Right renal pelvis (tissue), 4 donors: Measurements from ENCODE around the gene RAB25. TPM values are rescaled to one million over a fixed set of nuclear protein-coding genes. Genes with fewer than 3 reads are reported as not detected.

Source experiments
- DNase-seq, 4 donors: peaks; one replicate each; pipeline ENCODE4 v3.0.0-alpha.2; 2013; ENCODE audit warnings: low read depth in 4 of 4, low spot score in 3 of 4, missing footprints in 1 of 4
- polyA plus RNA-seq, 4 donors: library from polyadenylated mRNA; unstranded; fragments of 120-200 nt; gene quantifications; one replicate each; pipeline ENCODE4 v1.2.1, GENCODE V29; 2013; ENCODE audit not compliant: insufficient read length in 4 of 4

Gene RAB25
- polyA plus RNA-seq, 4 donors: 51.6 to 65.8 (median 57.7) TPM

DNA sequence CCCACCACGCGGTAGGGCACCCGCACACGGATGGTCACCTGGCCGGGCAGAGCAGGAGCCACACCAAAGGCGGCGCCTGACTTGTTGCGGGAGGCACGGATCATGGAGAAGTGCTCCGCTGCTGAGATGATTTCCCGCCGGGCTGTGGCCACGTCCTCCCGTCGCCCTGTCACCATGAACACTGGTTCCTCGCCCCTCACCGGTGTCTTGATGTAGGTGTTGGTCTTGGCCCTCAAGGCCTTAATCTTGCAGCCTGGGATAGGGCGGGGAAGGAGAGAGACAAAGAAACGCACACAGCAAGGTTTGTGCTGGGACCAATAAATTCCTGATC lies 16.4 kb downstream of the RAB25 start:
- DNase-seq: no peak

DNA sequence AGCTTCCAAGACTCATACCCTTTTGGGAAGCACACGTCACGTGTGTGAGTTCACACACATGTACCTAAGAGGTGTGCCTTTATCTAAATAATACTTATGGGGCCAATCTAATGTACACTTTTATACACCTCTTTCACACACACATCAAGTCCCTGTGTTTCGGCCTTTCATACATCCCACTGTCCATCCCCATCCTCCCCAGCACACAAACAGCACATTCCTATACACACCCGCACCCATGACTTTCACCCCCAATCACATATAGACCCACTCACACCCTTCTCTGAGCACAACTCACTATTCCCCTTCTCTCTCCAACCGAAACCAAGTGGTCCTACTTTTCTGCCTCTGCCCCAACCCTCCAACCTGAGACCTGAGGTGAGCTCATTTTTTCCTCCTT lies 17.8 kb downstream of the RAB25 start:
- DNase-seq: no peak

DNA sequence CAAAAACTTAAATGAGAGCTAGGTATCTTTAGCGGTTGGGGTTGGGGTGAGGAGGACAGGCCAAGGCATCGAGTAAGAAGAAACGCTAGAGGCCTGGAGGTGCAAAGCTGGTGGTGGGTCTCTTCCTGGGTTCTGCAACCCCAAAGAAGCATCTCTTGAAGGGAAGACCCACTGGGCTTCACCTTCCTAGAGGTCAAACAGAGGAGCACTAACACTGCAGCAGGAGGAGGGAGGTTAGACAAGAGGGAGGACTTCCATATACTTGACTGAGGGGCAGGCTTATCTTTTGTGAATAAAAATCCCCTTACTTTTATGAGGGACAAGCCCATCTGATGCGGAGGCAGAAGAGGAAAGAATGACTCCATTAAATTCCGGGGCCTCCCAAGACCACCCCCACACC lies 18.8 kb downstream of the RAB25 start:
- no peak for DNase-seq

DNA sequence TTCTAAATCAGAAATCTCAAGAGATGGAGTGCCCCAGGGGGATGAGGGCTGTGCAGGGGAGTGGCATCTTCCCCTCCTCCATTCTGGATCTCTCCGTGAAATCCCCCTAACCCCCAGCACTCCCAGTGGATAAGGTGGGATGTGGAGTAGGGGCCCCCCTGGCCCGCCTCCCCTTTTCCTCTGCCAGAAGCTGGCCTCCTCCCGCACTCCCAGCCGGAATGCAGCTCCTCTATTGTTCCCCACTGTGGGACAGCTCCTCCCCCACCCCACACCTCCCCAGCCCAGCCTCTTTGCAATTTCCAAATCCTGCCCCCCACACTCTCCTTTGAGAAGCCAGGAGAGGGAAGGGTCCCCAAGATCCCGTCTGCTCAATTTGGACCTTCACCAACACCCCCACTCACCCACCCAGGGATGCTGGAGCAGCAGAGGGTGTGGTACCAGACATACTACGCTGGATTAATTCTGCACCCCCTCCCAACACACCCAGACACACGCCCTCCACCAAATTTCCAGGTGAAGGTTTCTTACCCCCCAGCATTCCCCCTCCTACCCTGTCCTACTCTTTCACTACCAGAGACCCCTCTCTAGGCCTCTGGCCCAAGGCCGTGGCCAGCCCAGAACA lies 19.4 kb downstream of the RAB25 start:
- DNase-seq: no peak

DNA sequence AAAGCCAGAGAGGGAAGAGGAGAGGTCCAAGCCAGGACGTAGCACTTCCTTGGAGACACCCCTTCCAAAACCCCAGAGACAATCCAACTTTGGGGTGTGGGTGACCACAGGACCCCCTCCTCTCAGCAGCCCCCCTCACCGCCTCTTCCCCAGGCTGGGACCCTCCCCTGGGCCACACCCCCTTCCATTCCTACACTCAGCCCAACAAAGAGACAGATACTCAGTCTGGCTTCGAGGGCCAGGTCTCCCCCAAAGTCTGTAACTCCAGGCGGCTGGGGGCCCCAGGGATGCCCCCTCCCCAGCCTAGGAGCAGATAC lies 19.9 kb downstream of the RAB25 start:
- no peak for DNase-seq

DNA sequence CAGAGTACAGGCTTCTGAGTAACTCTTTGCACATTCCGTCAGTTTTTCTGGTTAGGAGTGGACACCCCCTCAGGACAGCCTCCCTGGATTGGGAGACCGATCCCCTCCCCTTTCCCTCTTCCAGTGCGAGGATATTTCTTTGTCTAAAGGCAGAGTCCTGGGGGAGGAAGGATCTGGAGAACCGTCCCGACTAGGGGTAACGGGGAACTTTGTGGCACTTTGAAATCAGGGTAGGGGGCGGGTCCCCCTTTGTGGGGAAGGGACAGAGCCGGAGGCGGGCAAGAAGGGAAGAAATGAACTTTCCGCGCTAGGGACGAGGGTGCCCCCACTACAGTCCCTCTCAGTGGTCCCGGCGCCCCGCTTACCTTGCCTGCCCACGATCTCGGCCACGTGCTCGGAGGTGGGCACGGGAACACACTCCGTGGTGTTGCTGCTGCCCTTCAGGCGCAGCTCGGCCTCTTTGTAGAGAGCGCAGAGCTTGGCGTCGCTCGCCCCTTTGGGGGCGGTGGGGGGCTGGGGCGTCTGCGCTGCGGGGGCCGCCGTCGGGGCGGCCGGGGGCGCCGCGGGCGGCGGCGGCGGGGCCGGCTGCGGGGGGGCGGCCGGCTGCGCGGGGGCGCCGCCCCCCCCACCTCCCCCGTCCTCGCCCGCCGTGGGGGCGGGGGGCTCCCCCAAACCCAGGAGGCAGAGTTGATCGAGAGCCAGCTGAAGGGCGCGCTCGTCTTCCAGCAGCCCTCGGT lies 20.4 kb downstream of the RAB25 start:
- no peak for DNase-seq

DNA sequence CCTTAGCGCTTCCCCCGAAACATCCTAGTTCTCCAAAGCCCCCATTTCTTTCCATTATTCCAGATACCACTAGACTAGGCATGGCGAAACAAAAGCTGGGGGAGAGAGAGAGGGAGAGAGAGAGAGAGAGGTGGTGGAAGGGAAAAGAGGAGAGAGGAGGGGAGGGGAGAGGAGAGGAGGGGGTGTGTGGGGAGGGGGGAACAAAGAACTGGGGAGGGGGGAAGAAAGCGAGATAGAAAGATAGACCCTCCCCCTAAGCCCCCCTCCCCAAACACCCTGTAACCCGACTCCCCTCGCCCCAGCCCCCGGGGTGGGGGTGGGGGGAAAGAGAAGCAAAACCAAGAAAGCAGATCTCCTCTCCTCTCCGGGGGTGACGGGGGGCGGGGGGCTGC lies 21.0 kb downstream of the RAB25 start:
- no peak for DNase-seq

DNA sequence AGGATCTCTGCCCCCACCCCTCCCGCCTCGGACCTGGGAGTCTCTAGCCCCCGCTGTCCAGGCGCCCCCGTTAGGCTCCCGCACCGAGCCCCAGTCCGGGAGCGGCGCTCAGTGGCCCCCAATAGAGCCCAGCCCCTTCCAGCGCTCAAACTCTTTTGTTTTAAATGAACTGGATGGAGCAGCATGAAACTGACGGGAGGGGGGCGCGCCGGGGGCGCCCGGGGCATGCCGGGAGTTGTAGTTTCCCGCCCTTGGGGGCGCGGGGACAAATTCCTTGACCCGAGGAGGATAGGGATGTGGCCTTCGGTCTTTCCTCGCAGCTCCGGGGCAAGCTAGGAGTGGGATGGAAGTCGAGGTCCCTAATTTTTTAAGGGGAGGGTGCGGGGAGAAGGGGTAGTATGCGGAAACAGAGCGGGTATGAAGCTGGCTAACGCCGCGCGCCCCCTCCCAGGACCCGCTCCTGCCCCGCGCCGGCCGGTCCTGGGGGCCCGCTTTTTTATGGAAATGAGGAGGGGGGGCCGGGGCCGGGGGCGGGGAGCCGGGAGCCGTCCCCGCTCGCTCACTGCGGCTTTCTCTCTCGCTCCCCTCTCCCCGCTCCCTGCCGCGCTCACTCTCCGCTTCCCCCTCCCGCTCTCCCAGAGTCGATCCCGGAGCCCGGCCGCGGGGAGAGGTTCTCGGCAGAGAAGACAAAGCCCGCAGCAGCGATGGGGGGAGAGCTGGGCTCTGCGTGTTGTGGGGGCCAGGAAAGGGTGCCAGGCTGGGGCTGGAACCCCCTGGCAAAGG lies 21.5 kb downstream of the RAB25 start, which contains the start of gene MEX3A:
Gene MEX3A (minus strand): TSS at position 157 of the 783 bp plus-strand sequence. CDS start 467 bp downstream, outside the sequence.
- peak; percentile 83 to 90 (median 88) for DNase-seq

DNA sequence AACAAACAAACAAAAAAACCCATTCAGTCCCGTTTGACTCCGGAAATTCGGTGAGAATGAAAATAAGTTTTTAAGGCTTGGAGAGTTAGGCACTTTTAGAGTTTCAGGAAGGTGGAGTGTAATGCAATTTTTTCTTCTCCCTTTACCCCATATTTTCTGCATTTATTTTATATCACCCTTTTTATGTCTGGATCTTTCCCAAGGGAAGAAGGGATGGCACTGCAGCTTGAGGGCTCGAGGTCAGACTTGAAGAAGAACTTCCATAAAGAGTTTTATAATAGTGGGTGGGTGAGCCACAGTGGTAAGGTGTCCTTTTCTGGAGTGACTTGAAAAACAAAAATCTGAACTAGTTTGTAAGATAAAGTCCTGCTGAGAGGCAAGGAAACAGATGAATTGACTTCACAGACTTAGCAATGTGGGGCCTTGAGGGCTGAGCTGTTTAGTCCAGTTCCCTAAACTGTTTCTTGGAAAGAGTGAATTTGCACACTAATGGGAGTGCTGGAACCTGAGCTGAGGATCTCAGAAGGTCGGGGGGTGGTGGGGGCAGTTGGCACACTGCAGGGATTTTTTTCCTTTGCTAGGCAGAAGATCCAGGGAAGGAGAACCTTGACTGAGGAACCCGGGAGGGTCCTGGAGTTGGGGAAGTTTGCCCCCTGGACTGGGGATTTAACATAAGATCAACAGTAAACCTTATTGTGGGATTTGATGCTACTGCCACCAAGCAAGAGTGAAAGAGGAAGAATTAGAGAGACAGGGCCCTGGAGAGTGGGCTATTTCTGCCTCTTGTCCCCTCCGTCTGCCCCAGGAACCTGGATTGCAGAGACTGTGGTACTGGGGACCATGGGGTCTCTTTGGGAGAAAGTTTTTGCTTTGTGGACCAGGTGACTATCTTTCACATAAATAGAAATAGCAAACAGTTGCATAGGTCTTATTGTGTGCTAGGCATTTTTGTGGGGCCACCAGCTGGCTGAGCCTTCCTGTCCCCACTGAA lies 23.1 kb downstream of the RAB25 start:
- DNase-seq: no peak

DNA sequence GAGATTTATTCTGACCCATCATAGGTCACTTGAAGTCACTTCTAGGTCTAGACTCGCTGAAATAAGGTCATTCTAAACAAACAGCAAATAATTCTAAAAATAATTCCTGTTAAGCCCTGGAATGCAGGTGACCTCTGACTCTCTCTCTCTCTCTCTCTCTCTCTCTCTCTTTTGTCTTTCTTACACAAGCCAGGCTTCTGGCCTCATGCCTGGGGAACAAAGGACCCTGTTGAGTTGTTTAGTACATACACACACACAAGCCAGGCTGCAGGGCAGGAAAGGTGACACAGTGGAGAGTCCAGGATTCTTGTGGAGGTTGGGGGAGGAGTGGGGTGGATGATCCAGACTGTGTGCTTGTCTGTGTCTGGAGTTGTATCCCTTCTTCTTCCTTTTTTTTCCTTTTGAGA lies 25.3 kb downstream of the RAB25 start:
- no peak for DNase-seq

DNA sequence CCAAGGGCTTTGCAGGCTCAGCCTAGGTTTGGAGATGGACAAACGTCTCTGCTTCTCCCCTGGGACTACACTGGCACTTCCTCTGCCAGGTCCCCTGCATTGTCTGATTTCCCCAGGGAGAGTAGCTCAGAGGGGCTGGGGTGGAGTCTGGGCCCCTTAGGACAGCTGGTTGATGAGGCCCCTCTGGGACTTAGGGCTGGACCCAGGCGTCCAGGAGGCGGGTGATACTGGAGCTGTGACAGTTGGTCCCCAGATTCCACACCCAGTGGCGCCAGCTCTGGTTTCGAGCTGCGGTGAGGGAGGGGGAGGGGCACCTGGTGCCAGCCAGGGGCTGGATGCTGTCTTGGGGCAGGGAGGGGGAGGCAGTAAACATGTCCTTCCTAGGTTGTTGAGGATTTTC lies 28.7 kb downstream of the RAB25 start:
- no peak for DNase-seq

DNA sequence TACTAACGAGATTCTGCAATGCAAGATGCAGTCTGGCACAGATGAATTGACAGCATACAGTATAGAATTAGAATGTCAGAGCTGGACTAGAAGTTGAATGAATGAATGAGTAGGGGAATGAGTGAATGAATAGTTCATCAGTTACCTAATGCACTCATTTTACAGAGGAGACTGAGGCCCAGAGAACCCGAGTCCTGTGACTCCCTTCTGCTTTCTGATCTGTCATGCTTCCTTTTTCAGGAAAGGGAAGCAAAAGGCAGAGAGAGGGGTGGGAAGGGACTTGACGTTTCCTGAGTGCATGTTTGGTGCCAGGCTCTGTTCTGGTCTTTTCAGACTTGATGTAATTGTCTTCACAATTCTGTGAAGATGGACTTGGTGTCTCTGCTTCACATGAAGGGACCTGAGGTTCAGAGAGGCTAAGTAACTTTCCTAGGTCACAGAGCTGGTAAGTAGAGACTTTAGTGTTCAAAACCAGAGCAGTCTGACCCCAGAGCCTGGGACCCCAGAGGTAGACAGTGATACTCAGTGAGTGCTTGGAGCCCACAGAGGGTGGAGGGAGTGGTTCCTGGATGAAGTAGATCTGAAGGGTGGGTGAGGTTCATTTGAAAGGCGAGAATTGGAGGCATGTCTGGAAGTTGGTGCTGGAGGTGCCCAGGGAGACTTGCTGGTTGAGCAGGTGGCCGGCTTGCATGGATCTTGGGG lies 29.3 kb downstream of the RAB25 start:
- no peak for DNase-seq

DNA sequence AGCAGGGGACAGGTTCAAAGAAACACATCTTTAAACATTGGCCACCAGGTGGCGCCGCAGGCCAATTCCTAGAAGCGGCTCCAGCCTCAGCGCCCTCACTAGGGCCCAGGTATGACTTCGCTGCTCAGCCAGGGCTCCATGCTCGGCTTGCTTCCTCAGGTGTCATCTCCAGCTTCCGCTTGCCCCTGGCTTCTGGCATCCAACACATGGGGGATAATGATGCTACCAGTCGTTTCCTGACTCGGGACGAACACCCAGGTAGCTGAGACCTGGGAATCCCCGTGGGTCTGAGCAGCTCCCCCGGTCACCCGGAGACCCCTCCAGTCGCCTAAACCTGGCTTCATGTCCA lies 29.9 kb downstream of the RAB25 start:
- DNase-seq: no peak

DNA sequence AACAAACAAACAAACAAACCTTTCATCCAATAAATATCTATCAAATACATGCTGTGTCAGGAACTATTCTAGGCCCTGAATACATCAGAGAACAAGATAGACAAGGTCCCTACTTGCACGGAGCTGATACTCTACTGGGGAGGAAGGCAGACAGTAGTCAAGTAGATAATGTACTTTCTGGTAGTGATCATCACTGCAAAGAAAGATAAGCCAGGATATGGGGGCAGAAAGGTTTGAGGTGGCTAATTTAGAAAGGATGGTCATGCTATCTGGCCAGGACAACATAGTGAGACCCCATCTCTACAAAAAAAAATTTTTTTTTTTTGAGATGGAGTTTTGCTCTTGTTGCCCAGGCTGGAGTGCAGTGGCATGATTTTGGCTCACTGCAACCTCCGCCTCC lies 30.6 kb downstream of the RAB25 start:
- no peak for DNase-seq

DNA sequence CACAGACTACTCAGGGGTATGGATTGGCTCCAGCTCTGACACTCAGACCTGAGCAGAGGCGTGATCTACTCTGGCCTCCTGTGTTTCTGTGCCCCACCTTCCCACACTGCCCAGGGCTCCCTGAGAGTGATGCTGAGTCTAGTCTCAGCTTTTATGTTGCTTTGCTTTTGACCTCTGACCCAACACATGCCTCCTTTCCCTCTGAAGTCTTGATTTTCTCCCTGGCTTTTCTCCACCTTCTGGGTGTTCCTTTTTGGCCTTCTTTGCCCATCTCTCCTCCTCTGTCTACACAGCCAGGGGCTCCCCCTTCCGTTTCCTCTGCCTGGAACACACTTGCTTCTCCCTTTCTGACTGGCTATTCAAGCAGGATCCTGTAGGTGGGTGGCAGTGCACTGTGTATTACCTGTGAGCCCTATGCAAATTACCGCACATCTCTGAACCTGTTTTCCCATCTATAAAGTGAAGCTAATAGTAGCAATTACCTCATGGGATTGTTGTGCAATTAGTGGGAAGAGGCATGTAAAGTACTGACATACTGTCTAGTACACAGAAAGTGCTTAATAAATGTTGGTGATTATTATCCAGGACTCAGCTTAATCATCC lies 35.0 kb downstream of the RAB25 start:
- DNase-seq: no peak

DNA sequence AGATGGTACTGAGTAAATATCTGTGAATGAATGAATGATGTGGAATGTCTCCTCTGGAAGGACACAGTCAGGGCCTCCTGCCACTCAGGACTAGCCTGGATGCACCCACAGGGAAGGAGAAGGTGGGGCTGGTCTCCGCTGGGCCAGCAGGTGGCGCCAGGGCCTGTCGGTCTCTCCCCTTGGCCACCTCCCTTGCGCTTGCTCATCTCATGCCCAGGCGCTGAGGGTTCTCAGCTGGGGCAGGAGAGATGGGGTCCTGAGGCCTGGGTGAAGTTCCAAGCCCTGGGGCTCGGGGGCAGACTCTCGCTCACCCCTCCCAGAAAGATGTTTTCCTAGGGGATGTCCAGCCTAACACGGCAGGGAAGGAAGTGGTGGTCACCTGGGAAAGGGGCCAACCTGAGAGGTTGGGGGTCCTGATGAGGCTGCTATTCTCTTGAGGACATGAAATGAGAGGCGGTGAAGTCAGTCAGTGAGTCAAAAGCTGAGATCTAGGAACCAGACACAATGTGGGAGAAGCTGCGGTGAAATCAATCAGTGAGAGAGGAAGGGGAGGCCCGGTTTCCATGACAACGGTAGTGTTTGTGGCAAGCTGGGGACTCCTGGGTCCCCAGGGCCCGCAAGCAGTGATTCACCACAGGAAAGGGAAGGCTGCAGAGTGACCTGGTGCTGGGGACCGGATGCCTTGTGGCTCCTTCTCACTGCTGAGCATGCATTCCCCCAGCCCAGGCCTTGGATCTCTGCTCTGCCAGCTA lies 35.9 kb downstream of the RAB25 start:
- DNase-seq: no peak

DNA sequence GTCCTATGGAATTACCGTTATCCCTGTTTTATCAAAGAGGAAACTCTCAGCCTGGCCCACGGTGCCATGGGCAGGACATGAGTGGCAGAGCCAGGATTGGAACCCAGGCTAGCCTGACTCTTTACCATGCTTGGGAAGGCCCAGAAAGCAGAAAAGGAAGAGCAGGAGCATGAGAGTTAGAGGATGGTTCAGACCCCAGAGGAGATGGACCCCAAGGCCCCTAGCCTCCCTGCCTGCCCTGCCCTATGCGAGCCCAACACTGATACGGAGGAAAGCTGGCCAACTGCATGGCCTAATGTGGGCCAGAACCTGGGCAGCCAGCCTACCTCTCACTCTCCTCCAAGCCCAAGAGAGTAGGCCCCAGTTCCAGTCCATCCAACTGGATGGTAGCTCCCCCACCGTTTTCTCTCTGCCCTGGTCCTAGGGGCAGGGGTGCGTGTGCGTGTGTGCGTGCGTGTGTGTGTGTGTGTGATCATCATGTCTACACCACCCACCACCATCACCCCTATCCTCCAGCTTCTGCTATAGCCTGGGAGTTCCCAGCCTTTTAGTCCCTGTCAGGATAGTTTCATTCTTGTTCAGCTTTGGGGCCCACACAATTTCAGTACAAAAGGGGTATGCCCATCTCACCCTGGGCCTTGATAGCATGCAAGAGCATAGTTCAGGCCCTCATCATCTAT lies 36.7 kb downstream of the RAB25 start:
- no peak for DNase-seq

DNA sequence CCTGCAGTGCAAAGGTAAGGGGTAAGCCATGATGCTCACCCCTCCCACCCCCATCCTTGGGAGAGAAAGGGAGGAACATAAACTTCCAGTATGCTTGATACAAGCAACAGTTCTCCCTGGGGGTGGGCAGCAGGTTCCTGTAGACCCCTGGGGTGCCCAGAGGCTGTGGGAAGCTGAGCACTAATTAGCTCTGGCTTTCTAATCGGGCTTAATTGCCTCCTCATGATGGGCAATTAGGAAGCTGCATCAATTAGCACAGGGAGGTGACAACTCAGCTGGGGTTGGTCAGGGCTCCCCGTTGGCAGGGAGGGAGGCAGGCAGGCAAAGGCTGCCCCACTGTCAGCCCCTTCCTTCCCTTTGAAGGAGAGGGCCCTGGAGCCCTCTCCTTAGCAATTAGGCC lies 37.8 kb downstream of the RAB25 start:
- no peak for DNase-seq

DNA sequence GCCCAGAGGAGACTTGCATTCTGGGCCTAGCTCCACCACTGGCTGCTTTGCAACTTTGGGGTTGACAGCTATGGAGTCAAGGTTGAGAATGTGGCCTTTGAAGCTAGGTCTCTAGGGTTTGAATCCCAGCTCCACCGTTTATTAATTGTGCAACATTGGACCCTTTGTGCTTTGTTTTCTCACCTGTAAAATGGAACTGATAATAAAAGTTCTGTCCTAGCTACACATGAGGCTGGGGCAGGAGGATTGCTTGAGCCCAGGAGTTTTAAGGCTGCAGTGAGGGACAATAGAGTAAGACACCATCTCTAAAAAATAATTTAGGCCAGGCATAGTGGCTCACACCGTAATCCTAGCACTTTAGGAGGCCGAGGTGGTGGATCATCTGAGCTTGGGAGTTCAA lies 38.3 kb downstream of the RAB25 start:
- DNase-seq: no peak
